ENCODE measurements around the gene SLC25A42. TPM values are rescaled to one million over a fixed set of nuclear protein-coding genes. Genes with fewer than 3 reads are reported as not detected.

Gene SLC25A42
- total RNA-seq, 4 donors from 2014 or later: 12.3 to 85.3 (median 37.1) TPM

DNA sequence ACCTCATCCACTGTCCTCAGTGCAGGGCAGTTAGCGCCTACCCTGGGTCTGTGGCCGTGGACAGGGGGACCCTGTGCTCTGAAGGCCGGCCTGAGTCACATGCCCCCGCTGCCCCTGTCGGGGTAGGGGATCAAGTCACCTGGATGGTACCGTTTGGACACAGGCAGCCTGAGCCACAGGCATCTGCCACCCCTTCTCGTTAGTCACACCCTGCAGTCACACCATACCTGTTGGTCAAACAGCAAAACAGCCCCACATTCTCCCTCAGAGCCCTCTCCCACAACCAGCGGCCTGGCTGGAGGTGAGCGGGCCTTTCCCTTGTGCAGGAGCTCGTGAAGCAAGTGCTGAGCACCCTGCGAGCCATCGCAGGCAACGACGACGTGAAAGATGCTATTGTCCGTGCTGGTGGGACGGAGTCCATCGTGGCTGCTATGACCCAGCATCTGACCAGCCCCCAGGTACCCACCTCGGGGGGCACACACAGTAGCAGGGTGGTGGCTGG lies 8.8 kb upstream of the SLC25A42 start:
- H3K36me3 ChIP-seq: peaks cover 0 to 50% of the 10 kb centered on the region in 2 donors
- in situ Hi-C loops (cut with MboI; ENCODE audit: low sequenced_read_pairs in 4 of 4): loop anchor here (5.0 to 10.0 kb wide), 3 partner anchors 80 to 87 kb away; partner anchors contain the start of gene TMEM161A (in 3 of the 4)
- ATAC-seq (no peak), DNase-seq (no peak)
- intact Hi-C loops (cut with DNase I; ENCODE audit: low total_unique reads): loop anchor here (1.0 kb wide), 2 partner anchors 60 to 120 kb away; no protein-coding TSS in a partner anchor
- no peak overlapping the region for H3K4me3 ChIP-seq
- H3K27ac ChIP-seq: no peak overlapping the region
- TF ChIP-seq POLR2A (IDR thresholded peaks at IDR 0.05): no peak
- TF ChIP-seq, protein P1, sequence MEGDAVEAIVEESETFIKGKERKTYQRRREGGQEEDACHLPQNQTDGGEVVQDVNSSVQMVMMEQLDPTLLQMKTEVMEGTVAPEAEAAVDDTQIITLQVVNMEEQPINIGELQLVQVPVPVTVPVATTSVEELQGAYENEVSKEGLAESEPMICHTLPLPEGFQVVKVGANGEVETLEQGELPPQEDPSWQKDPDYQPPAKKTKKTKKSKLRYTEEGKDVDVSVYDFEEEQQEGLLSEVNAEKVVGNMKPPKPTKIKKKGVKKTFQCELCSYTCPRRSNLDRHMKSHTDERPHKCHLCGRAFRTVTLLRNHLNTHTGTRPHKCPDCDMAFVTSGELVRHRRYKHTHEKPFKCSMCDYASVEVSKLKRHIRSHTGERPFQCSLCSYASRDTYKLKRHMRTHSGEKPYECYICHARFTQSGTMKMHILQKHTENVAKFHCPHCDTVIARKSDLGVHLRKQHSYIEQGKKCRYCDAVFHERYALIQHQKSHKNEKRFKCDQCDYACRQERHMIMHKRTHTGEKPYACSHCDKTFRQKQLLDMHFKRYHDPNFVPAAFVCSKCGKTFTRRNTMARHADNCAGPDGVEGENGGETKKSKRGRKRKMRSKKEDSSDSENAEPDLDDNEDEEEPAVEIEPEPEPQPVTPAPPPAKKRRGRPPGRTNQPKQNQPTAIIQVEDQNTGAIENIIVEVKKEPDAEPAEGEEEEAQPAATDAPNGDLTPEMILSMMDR (IDR thresholded peaks at IDR 0.05 in 4 of 5, conservative IDR thresholded peaks at IDR 0.05 in 1 of 5): no peak
- H3K9me3 ChIP-seq: no peaks in the 10 kb centered on the region
- peaks cover 9 to 13% of the 10 kb centered on the region in 2 donors for H3K4me1 ChIP-seq
- no peaks in the 10 kb centered on the region for H3K27me3 ChIP-seq

DNA sequence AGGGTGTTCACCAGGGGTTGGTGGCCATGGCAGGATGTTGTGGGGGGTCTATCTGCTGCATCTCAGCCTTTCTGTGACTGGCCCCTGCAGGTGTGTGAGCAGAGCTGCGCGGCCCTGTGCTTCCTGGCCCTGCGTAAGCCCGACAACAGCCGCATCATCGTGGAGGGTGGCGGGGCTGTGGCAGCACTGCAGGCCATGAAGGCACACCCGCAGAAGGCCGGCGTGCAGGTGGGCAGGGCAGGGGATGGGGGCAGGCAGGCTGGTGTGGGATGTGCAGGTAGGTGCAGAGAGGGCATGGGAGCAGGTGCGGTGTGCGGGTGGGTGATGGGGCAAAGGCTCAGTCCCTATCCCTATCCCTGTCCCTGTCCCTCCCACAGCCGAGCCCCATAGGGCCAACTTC lies 8.1 kb upstream of the SLC25A42 start:
- intact Hi-C loops (cut with DNase I; ENCODE audit: low total_unique reads) (loop anchor here (1.0 kb wide), 1 partner anchor 60 kb away; no protein-coding TSS in a partner anchor), in situ Hi-C loops (cut with MboI; ENCODE audit: low sequenced_read_pairs in 4 of 4) (loop anchor here in 2 of 4 donors (5.0 to 10.0 kb wide), 2 partner anchors 79 to 82 kb away; partner anchors contain the start of gene TMEM161A (in 2 of the 2))
- peaks cover 0 to 50% of the 10 kb centered on the region in 2 donors for H3K36me3 ChIP-seq
- no peaks in the 10 kb centered on the region for H3K9me3 ChIP-seq
- H3K4me3 ChIP-seq: no peak overlapping the region
- DNase-seq: no peak
- no peak overlapping the region for H3K27ac ChIP-seq
- no peak for TF ChIP-seq POLR2A (IDR thresholded peaks at IDR 0.05)
- TF ChIP-seq, protein P1 (IDR thresholded peaks at IDR 0.05 in 4 of 5, conservative IDR thresholded peaks at IDR 0.05 in 1 of 5): no peak
- H3K27me3 ChIP-seq: no peaks in the 10 kb centered on the region
- peaks cover 16 to 19% of the 10 kb centered on the region in 2 donors for H3K4me1 ChIP-seq
- ATAC-seq: no peak

- Histone ChIP-seq H3K9me3 (no peaks in the 10 kb centered on the region), H3K27me3 (no peaks in the 10 kb centered on the region), H3K4me3 (no peak overlapping the region), H3K27ac (peak overlapping the region in 1 of 4 donors; percentile 89), H3K36me3 (peaks cover 0 to 47% of the 10 kb centered on the region in 2 donors), H3K4me1 (peaks cover 27 to 30% of the 10 kb centered on the region in 2 donors)
- in situ Hi-C loops (cut with MboI; ENCODE audit: low sequenced_read_pairs in 4 of 4): loop anchor here in 2 of 4 donors (5.0 to 10.0 kb wide), 2 partner anchors 78 to 81 kb away; partner anchors contain the start of gene TMEM161A (in 2 of the 2)
- DNase-seq: no peak
- intact Hi-C loops (cut with DNase I; ENCODE audit: low total_unique reads): no loop called here
- TF ChIP-seq, protein P1 (IDR thresholded peaks at IDR 0.05 in 4 of 5, conservative IDR thresholded peaks at IDR 0.05 in 1 of 5): no peak
- TF ChIP-seq POLR2A (IDR thresholded peaks at IDR 0.05): no peak
- ATAC-seq: no peak
Measured at GRCh38 chr19:19056636-19057275, 7.0 kb upstream of the SLC25A42 start.

DNA sequence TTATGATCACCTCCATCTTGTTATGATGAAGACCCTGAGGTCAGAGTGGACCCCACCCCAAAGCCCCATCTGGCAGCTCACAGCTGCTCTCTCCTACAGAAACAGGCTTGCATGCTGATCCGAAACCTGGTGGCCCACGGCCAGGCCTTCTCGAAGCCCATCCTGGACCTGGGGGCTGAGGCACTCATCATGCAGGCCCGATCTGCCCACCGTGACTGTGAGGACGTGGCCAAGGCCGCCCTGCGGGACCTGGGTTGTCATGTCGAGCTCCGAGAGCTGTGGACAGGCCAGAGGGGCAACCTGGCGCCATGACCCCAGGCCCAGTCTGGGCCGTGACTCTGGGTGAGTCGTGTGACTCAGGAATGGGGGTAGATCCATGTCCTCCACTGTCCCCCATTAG lies 6.5 kb upstream of the SLC25A42 start:
- Histone ChIP-seq H3K27me3 (no peaks in the 10 kb centered on the region), H3K9me3 (no peaks in the 10 kb centered on the region), H3K4me1 (peaks cover 32 to 35% of the 10 kb centered on the region in 2 donors), H3K4me3 (no peak overlapping the region), H3K36me3 (peaks cover 0 to 42% of the 10 kb centered on the region in 2 donors), H3K27ac (peak overlapping the region in 1 of 4 donors; percentile 89)
- intact Hi-C loops (cut with DNase I; ENCODE audit: low total_unique reads): no loop called here
- DNase-seq: no peak
- no peak for TF ChIP-seq POLR2A (IDR thresholded peaks at IDR 0.05)
- TF ChIP-seq, protein P1 (IDR thresholded peaks at IDR 0.05 in 4 of 5, conservative IDR thresholded peaks at IDR 0.05 in 1 of 5): no peak
- ATAC-seq: no peak
- in situ Hi-C loops (cut with MboI; ENCODE audit: low sequenced_read_pairs in 4 of 4): loop anchor here in 2 of 4 donors (5.0 to 10.0 kb wide), 2 partner anchors 77 to 80 kb away; partner anchors contain the start of gene TMEM161A (in 2 of the 2)
